GM21737 (cell line): Measurements from ENCODE around the gene WDR38.
"Not testable (repeated sequence)": the region's sequence is repeated elsewhere in the genome, so short reads cannot be mapped to it uniquely, and the experiment has no call there.

Source experiments
- ATAC-seq: cut with Tn5 transposase; IDR thresholded peaks from one replicate; pipeline ENCODE4 v1.9.1; 2021; ENCODE audit warnings: mild to moderate bottlenecking, moderate library complexity; ENCODE audit not compliant: unreplicated experiment

Gene WDR38

GRCh38 chr9:124831642-124832364 is 21.5 kb upstream of the WDR38 start:
- no peak for ATAC-seq

GRCh38 chr9:124834591-124834990 is 18.7 kb upstream of the WDR38 start:
- ATAC-seq = no peak

GRCh38 chr9:124835026-124835557 is 18.2 kb upstream of the WDR38 start:
- ATAC-seq = no peak

- ATAC-seq = not testable (repeated sequence)
These were observed 15.1 kb upstream of the WDR38 start for GRCh38 chr9:124838132-124838531.

GRCh38 chr9:124838567-124839275 is 14.5 kb upstream of the WDR38 start:
- not testable (repeated sequence) for ATAC-seq

GRCh38 chr9:124839612-124840299 is 13.5 kb upstream of the WDR38 start:
- ATAC-seq = no peak

GRCh38 chr9:124840300-124840833 is 12.9 kb upstream of the WDR38 start:
- ATAC-seq = no peak

- ATAC-seq = no peak
These were observed 12.0 kb upstream of the WDR38 start for GRCh38 chr9:124841075-124841821.

- ATAC-seq = no peak
These were observed 9.7 kb upstream of the WDR38 start for GRCh38 chr9:124843456-124844034.

GRCh38 chr9:124844291-124844690 is 9.0 kb upstream of the WDR38 start:
- no peak for ATAC-seq

GRCh38 chr9:124846467-124846866 is 6.8 kb upstream of the WDR38 start:
- ATAC-seq = not testable (repeated sequence)

GRCh38 chr9:124846969-124847368 is 6.3 kb upstream of the WDR38 start:
- no peak for ATAC-seq

GRCh38 chr9:124849801-124850200 is 3.5 kb upstream of the WDR38 start:
- ATAC-seq = no peak

- ATAC-seq = no peak
These were observed 985 bp upstream of the WDR38 start for GRCh38 chr9:124852121-124852828.

GRCh38 chr9:124853605-124854143 is 414 bp downstream of the WDR38 start:
- ATAC-seq = no peak

GRCh38 chr9:124854161-124854560 is 901 bp downstream of the WDR38 start:
- ATAC-seq = no peak

GRCh38 chr9:124854822-124855221 is 1.6 kb downstream of the WDR38 start:
- ATAC-seq = no peak

- ATAC-seq = no peak
These were observed 2.3 kb downstream of the WDR38 start for GRCh38 chr9:124855566-124855943.
